ENCODE results near the gene KIAA1217.
"Not testable (repeated sequence)": the region's sequence is repeated elsewhere in the genome, so short reads cannot be mapped to it uniquely, and the experiment has no call there.

The KIAA1217 gene

DNA sequence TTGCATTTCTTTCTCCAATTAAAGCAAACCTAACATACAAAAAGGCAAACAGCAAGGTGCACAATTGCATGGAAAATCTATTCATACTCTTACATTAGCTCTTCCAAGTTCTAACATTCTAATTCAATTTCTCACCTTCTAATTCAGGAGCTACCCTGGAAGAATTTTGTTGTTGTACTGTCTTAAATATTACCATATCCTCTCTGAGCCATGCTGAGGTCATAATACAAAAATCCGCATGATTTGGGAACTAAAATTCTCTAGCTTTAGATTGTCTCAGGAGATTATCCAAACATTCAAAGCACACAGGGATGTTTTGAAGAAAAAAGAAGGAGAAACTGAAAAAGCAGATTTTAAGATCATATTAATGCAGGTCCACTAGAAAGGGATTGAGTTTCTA is 229.9 kb downstream of the KIAA1217 start:
- no peak overlapping the region for H3K4me3 ChIP-seq (ENCODE audit: low read depth, low read length)
- in situ Hi-C loops (cut with HindIII; ENCODE audit: low sequenced_read_pairs), result no loop called here
- no peak for DNase-seq (ENCODE audit: low read depth)
- TF ChIP-seq CTCF (IDR thresholded peaks at IDR 0.05; ENCODE audit: low read depth, low read length, missing control alignments), result no peak

- H3K4me3 ChIP-seq (ENCODE audit: low read depth, low read length), result no peak overlapping the region
- in situ Hi-C loops (cut with HindIII; ENCODE audit: low sequenced_read_pairs), result no loop called here
- TF ChIP-seq CTCF (IDR thresholded peaks at IDR 0.05; ENCODE audit: low read depth, low read length, missing control alignments), result no peak
- no peak for DNase-seq (ENCODE audit: low read depth)
Measured at GRCh38 chr10:24439935-24440334, 231.0 kb downstream of the KIAA1217 start.

DNA sequence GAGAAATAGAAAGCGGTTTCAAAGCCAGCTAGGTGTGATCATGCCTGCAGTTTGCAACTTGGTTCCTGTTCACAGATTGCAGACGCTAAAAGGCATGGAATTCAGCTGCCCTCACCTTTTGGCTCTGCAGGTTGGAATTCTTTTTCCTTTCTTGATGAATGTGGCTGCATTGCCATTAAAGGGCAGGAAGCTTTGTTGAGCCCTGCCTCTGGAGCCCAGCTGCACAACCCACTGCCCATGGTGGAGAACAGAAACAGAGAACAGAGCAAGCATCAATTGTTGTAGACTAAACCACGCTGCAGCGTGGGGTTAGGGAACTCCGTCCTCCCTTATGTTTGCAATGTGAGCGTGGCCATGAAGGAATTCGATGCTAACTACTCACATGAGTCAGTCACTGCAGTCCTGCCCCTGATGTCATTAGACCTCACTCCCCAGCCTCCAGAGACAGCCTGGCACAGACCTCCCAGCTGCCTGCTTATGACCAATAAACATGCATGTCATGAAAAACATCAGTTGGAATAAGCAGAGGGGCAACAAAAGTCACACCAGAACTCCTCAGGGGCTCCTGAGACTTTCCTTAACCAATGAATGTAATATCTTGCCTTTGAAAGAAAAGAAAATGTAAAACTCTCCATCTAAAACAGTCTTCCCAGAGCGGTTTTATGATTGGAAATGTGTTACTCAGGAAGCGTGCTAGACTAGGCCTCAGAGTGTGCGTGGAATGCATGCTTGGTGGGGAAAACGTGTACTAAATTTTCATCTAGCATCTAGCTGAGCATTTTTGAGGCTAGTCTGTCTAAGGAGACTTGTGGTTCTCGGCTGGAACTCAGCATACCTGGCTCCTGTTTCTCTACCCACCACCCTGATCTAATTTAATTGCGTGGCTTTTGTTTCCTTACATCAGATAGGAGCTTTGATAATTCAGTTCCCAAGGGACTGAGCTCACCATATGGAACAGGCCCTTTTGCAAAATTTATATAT is 232.2 kb downstream of the KIAA1217 start:
- H3K4me3 ChIP-seq (ENCODE audit: low read depth, low read length), result no peak overlapping the region
- DNase-seq (ENCODE audit: low read depth), result no peak
- no peak for TF ChIP-seq CTCF (IDR thresholded peaks at IDR 0.05; ENCODE audit: low read depth, low read length, missing control alignments)
- in situ Hi-C loops (cut with HindIII; ENCODE audit: low sequenced_read_pairs), result no loop called here

DNA sequence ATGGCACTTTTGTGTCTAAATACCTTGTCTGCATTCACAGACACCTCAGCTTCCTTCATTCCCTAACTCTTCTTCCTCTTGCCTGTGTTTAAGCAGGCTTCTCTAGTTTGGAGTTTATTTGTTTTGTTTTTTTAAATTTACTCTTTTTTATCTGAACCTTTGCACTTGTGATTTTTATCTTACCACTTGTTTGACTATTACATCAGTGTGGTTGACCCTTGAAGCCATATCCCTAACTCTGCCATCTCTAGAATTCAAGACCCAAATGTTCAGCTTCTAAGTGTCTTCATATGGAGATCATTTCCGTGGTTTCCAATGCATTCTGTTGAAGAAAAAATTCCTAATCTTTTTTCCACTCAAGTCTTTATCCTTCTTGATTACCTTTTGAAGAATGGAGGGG is 233.3 kb downstream of the KIAA1217 start:
- in situ Hi-C loops (cut with HindIII; ENCODE audit: low sequenced_read_pairs), result no loop called here
- DNase-seq (ENCODE audit: low read depth), result no peak
- H3K4me3 ChIP-seq (ENCODE audit: low read depth, low read length), result no peak overlapping the region
- no peak for TF ChIP-seq CTCF (IDR thresholded peaks at IDR 0.05; ENCODE audit: low read depth, low read length, missing control alignments)

DNA sequence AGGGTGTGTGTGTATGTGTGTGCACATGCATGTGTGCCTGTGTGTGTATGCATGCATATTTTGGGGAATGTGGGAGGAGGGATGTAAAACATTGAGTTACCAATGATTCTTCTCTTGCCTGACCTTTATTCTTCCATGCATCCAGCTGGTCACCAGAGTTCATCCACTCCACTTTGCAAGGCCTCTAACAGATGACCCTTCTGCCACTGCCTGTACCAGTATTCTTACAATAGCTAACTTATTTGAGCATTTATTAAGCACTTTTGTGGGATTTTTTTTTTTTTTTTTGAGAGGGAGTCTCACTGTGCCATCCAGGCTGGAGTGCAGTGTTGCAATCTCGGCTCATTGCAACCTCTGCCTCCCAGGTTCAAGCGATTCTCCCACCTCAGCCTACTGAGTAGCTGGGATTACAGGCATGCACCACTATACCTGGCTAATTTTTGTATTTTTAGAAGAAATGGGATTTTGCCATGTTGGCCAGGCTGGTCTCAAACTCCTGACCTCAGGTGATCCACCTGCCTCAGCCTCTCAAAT is 233.8 kb downstream of the KIAA1217 start:
- in situ Hi-C loops (cut with HindIII; ENCODE audit: low sequenced_read_pairs); DNase-seq (ENCODE audit: low read depth): not testable (repeated sequence)

GRCh38 chr10:24444337-24444736 is 235.4 kb downstream of the KIAA1217 start:
- DNase-seq (ENCODE audit: low read depth), result peak; percentile 83
- in situ Hi-C loops (cut with HindIII; ENCODE audit: low sequenced_read_pairs), result no loop called here
- H3K4me3 ChIP-seq (ENCODE audit: low read depth, low read length), result no peak overlapping the region
- no peak for TF ChIP-seq CTCF (IDR thresholded peaks at IDR 0.05; ENCODE audit: low read depth, low read length, missing control alignments)

More for the DNA sequence above, 233.8 kb downstream of the KIAA1217 start:
- not testable (repeated sequence) for H3K4me3 ChIP-seq (ENCODE audit: low read depth, low read length)

GRCh38 chr10:24445958-24446357 is 237.0 kb downstream of the KIAA1217 start:
- H3K4me3 ChIP-seq (ENCODE audit: low read depth, low read length); DNase-seq (ENCODE audit: low read depth); in situ Hi-C loops (cut with HindIII; ENCODE audit: low sequenced_read_pairs): not testable (repeated sequence)

Measured in astrocyte of the cerebellum (primary cell).